Fibroblast of pulmonary artery (primary cell): ENCODE measurements around the gene ZHX3.

Source experiments
- DNase-seq: peaks from one replicate; pipeline ENCODE4 v3.0.0-alpha.2; 2010; ENCODE audit warnings: low read depth
- H3K4me3 ChIP-seq: replicated peaks from 2 replicates; pipeline ENCODE4 v1.5.1; 2011; ENCODE audit warnings: low read depth, mild to moderate bottlenecking, control low read depth, low read length, moderate library complexity
- CTCF ChIP-seq: IDR thresholded peaks from 2 replicates; pipeline ENCODE4 v1.5.1; 2011; ENCODE audit warnings: mild to moderate bottlenecking, control low read depth, low read length, inconsistent platforms; ENCODE audit errors: missing control alignments

The ZHX3 gene

GRCh38 chr20:41178495-41178894 is 139.0 kb downstream of the ZHX3 start:
- TF ChIP-seq CTCF, result no peak
- DNase-seq, result no peak

GRCh38 chr20:41177636-41178035 is 139.9 kb downstream of the ZHX3 start:
- DNase-seq, result peak; percentile 90
- no peak overlapping the region for H3K4me3 ChIP-seq
- TF ChIP-seq CTCF, result no peak

More at GRCh38 chr20:41178495-41178894, 139.0 kb downstream of the ZHX3 start:
- H3K4me3 ChIP-seq, result no peak overlapping the region

- no peak for TF ChIP-seq CTCF
These were observed 140.6 kb downstream of the ZHX3 start for GRCh38 chr20:41176711-41177552.

GRCh38 chr20:41175727-41176330 is 141.7 kb downstream of the ZHX3 start:
- H3K4me3 ChIP-seq, result no peak overlapping the region
- DNase-seq, result no peak
- no peak for TF ChIP-seq CTCF

More at GRCh38 chr20:41176711-41177552, 140.6 kb downstream of the ZHX3 start:
- no peak for DNase-seq
- H3K4me3 ChIP-seq, result no peak overlapping the region

GRCh38 chr20:41175201-41175651 is 142.3 kb downstream of the ZHX3 start:
- DNase-seq, result no peak
- no peak overlapping the region for H3K4me3 ChIP-seq

GRCh38 chr20:41174782-41175181 is 142.7 kb downstream of the ZHX3 start:
- no peak overlapping the region for H3K4me3 ChIP-seq
- no peak for TF ChIP-seq CTCF
- DNase-seq, result no peak

More at GRCh38 chr20:41175201-41175651, 142.3 kb downstream of the ZHX3 start:
- TF ChIP-seq CTCF, result no peak
